ENCODE data around the gene LFNG.

The LFNG gene

GRCh38 chr7:2519119-2519930 is at the start of gene LFNG:
TSS of gene LFNG (plus strand) at chr7:2519774. CDS start at chr7:2519862, 88 bp downstream.
- DNase-seq (ENCODE audit: low read depth) = peak; percentile 82

GRCh38 chr7:2470204-2471021 is 49.2 kb upstream of the LFNG start:
- no peak for DNase-seq (ENCODE audit: low read depth)

GRCh38 chr7:2471022-2471329 is 48.6 kb upstream of the LFNG start:
- no peak for DNase-seq (ENCODE audit: low read depth)

- DNase-seq (ENCODE audit: low read depth) = no peak
Measured at GRCh38 chr7:2471396-2471795, 48.2 kb upstream of the LFNG start.

- no peak for DNase-seq (ENCODE audit: low read depth)
Measured at GRCh38 chr7:2472739-2473138, 46.8 kb upstream of the LFNG start.

- no peak for DNase-seq (ENCODE audit: low read depth)
Measured at GRCh38 chr7:2473496-2474180, 45.9 kb upstream of the LFNG start.

GRCh38 chr7:2474224-2474623 is 45.4 kb upstream of the LFNG start:
- DNase-seq (ENCODE audit: low read depth) = no peak

GRCh38 chr7:2474813-2475677 is 44.5 kb upstream of the LFNG start:
- no peak for DNase-seq (ENCODE audit: low read depth)

GRCh38 chr7:2475678-2476015 is 43.9 kb upstream of the LFNG start:
- DNase-seq (ENCODE audit: low read depth) = no peak

- no peak for DNase-seq (ENCODE audit: low read depth)
Measured at GRCh38 chr7:2476298-2476697, 43.3 kb upstream of the LFNG start, which contains the start of gene GRIFIN. TSS of gene GRIFIN (minus strand) at chr7:2476398. CDS start at chr7:2476383, 15 bp downstream.

- no peak for DNase-seq (ENCODE audit: low read depth)
Measured at GRCh38 chr7:2476776-2477446, 42.7 kb upstream of the LFNG start.

- DNase-seq (ENCODE audit: low read depth) = peak; percentile 43
Measured at GRCh38 chr7:2477447-2478398, 41.9 kb upstream of the LFNG start.

GRCh38 chr7:2478399-2478785 is 41.2 kb upstream of the LFNG start:
- DNase-seq (ENCODE audit: low read depth) = no peak

- DNase-seq (ENCODE audit: low read depth) = no peak
Measured at GRCh38 chr7:2478800-2479199, 40.8 kb upstream of the LFNG start.

GRCh38 chr7:2479276-2480069 is 40.1 kb upstream of the LFNG start:
- DNase-seq (ENCODE audit: low read depth) = no peak

- no peak for DNase-seq (ENCODE audit: low read depth)
Measured at GRCh38 chr7:2480070-2480408, 39.5 kb upstream of the LFNG start.

- DNase-seq (ENCODE audit: low read depth) = no peak
Measured at GRCh38 chr7:2481195-2481594, 38.4 kb upstream of the LFNG start.

GRCh38 chr7:2482725-2483451 is 36.7 kb upstream of the LFNG start:
- DNase-seq (ENCODE audit: low read depth) = no peak

GRCh38 chr7:2483494-2483893 is 36.1 kb upstream of the LFNG start:
- DNase-seq (ENCODE audit: low read depth) = no peak

All from stimulated activated CD8-positive, alpha-beta memory T cell treated with anti-CD3 and anti-CD28 coated beads, Interleukin-12 subunit alpha, Interleukin-12 subunit beta, amount 100 ng/mL, for 4 hours (primary cell).